WTC11 (cell line): ENCODE results near the gene CCDC69. TPM values are rescaled to one million over a fixed set of nuclear protein-coding genes. Genes with fewer than 3 reads are reported as not detected.

Experiments
- ATAC-seq: fragments of 200-7000 bp; cut with Tn5 transposase; 2 replicates; pipeline ENCODE4 v1.10.0; 2021; ENCODE audit warnings: mild to moderate bottlenecking, moderate library complexity
- CTCF ChIA-PET: fragments of 300-600 bp; sonication (Branson Sonifier 250); formaldehyde crosslinking; loops from one replicate; lab custom pipeline; 2021; ENCODE audit warnings: antibody characterized with exemption; lab: Charles Lee
- POLR2A ChIA-PET: fragments of 350-600 bp; sonication (Branson Sonifier 250); formaldehyde crosslinking; loops from one replicate; lab custom pipeline; 2021; ENCODE audit warnings: antibody characterized with exemption; lab: Charles Lee
- DNase-seq: peaks from one replicate; pipeline ENCODE4 v3.0.0; 2021; ENCODE audit warnings: low spot score
- H3K27ac Mint-ChIP-seq: 2 replicates; pipeline ENCODE4 v1.8.0; 2021; ENCODE audit warnings: mixed read lengths
- H3K27me3 Mint-ChIP-seq: 2 replicates; pipeline ENCODE4 v1.8.0; 2021; ENCODE audit warnings: low read depth, mild to moderate bottlenecking, moderate library complexity, mixed read lengths
- H3K36me3 Mint-ChIP-seq: 2 replicates; pipeline ENCODE4 v1.8.0; 2021; ENCODE audit warnings: mixed read lengths
- H3K4me1 Mint-ChIP-seq: 2 replicates; pipeline ENCODE4 v1.8.0; 2022; ENCODE audit warnings: mixed read lengths
- H3K4me3 Mint-ChIP-seq: 2 replicates; pipeline ENCODE4 v1.8.0; 2021; ENCODE audit warnings: mild to moderate bottlenecking, moderate library complexity, mixed read lengths
- H3K9me3 Mint-ChIP-seq: 2 replicates; pipeline ENCODE4 v1.8.0; 2021; ENCODE audit warnings: mixed read lengths
- NR1H2 ChIP-seq: sonication (generic); formaldehyde crosslinking; IDR thresholded peaks from 2 replicates; pipeline ENCODE4 v1.9.0; 2021; ENCODE audit warnings: mild to moderate bottlenecking, moderate library complexity, missing genetic modification reagents
- OVOL2 ChIP-seq: fragments of 250-450 bp; sonication (Bioruptor Pico); IDR thresholded peaks from 2 replicates; pipeline ENCODE4 v1.9.0; 2021; ENCODE audit warnings: mild to moderate bottlenecking, borderline replicate concordance
- PRRX2 ChIP-seq: fragments of 250-450 bp; sonication (Bioruptor Pico); IDR thresholded peaks from 2 replicates; pipeline ENCODE4 v1.8.0; 2021; ENCODE audit warnings: mild to moderate bottlenecking
- RELA ChIP-seq: sonication (generic); formaldehyde crosslinking; IDR thresholded peaks from 2 replicates; pipeline ENCODE4 v1.8.1; 2022; ENCODE audit warnings: missing genetic modification reagents, mild to moderate bottlenecking, borderline replicate concordance
- RORB ChIP-seq: fragments of 250-450 bp; sonication (Bioruptor Pico); IDR thresholded peaks from 2 replicates; pipeline ENCODE4 v1.9.0; 2021; ENCODE audit warnings: mild to moderate bottlenecking
- ZNF232 ChIP-seq: sonication (generic); formaldehyde crosslinking; IDR thresholded peaks from 2 replicates; pipeline ENCODE4 v1.8.0; 2022; ENCODE audit warnings: mild to moderate bottlenecking, missing genetic modification reagents
- ZNF396 ChIP-seq: fragments of 250-450 bp; sonication (Bioruptor Pico); IDR thresholded peaks from 2 replicates; pipeline ENCODE4 v1.8.0; 2021; ENCODE audit warnings: mild to moderate bottlenecking, moderate library complexity, borderline replicate concordance
- total RNA-seq: library from RNA; stranded (reverse); gene quantifications from 3 replicates; pipeline ENCODE4 v1.2.3, GENCODE V29; 2021
- TF ChIP-seq, protein P1 (sequence below): sonication (generic); formaldehyde crosslinking; IDR thresholded peaks from 2 replicates; pipeline ENCODE4 v1.8.1; 2022; ENCODE audit warnings: missing genetic modification reagents, borderline replicate concordance
- TF ChIP-seq, protein P2 (sequence below): fragments of 200-600 bp; IDR thresholded peaks from 2 replicates; pipeline ENCODE4 v1.8.0; 2022; ENCODE audit warnings: antibody characterized with exemption
- TF ChIP-seq, protein P3 (sequence below): sonication (generic); formaldehyde crosslinking; IDR thresholded peaks from 2 replicates; pipeline ENCODE4 v1.8.0; 2022; ENCODE audit warnings: missing genetic modification reagents
- TF ChIP-seq, protein P4 (sequence below): sonication (generic); formaldehyde crosslinking; IDR thresholded peaks from 2 replicates; pipeline ENCODE4 v1.8.0; 2023; ENCODE audit warnings: missing genetic modification reagents
- TF ChIP-seq, protein P5 (sequence below): sonication (generic); formaldehyde crosslinking; IDR thresholded peaks from 2 replicates; pipeline ENCODE4 v1.8.1; 2023; ENCODE audit warnings: mild to moderate bottlenecking, moderate library complexity, missing genetic modification reagents
- TF ChIP-seq, protein P6 (sequence below): sonication (generic); formaldehyde crosslinking; IDR thresholded peaks from 2 replicates; pipeline ENCODE4 v1.8.0; 2023; ENCODE audit warnings: mild to moderate bottlenecking, missing genetic modification reagents

The CCDC69 gene
- total RNA-seq, 1 experiment from 2014 or later, result 12.4 TPM

DNA sequence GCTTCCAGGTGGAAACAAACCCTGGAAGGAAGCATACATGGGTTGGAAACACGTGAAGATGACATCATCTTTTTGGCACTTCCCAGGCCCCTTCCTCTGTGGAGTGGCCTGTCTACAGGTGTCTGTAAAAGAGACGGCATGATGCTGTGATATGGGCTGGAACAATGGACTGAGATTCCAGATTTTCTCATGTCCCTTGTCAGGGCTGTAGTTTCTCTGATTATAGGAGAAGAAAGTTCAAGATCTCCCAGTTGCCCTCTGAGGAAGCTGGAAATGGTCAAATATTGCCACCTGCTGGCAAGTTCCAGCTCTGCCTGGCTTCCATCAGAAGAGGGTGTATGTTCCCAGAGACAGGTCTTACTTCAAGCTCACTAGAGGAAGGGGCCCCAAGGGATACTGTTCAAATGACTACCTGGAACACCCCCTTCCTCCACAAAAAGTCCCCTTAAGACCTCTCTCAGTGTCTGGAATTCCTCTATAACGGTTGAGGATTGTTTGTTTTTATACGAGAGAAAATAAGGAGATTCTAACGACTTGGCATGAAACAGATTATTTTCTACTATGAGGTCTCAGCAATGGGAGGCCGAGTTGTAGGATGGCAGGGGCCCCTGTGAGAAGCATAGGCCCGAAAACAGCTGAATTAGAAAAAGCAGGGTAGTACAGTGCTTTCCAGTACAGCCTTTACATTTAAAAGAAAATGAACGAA, 59.1 kb downstream of the CCDC69 start:
- Mint-ChIP-seq H3K27ac (no peak overlapping the region), H3K27me3 (0 out of 2 replicates have a peak, but pooled peaks cover 4% of the 10 kb centered on the region), H3K9me3 (no peaks in the 10 kb centered on the region), H3K4me1 (peaks cover 6% of the 10 kb centered on the region), H3K4me3 (no peak overlapping the region), H3K36me3 (no peaks in the 10 kb centered on the region)
- ChIA-PET CTCF (interaction anchor here (0.5 to 7.5 kb wide), 55 partner anchors 10 to 606 kb away, joined by 3 to 191 read pairs (median 4); partner anchors contain the start of genes CCDC69, GM2A, GPX3 and SLC36A1), POLR2A (interaction anchor here (1.2 kb wide), 1 partner anchor 163 kb away, joined by 4 read pairs; no protein-coding TSS in a partner anchor)
- peak; percentile 96 for ATAC-seq
- DNase-seq, result peak; percentile 81
- TF ChIP-seq, protein P1, sequence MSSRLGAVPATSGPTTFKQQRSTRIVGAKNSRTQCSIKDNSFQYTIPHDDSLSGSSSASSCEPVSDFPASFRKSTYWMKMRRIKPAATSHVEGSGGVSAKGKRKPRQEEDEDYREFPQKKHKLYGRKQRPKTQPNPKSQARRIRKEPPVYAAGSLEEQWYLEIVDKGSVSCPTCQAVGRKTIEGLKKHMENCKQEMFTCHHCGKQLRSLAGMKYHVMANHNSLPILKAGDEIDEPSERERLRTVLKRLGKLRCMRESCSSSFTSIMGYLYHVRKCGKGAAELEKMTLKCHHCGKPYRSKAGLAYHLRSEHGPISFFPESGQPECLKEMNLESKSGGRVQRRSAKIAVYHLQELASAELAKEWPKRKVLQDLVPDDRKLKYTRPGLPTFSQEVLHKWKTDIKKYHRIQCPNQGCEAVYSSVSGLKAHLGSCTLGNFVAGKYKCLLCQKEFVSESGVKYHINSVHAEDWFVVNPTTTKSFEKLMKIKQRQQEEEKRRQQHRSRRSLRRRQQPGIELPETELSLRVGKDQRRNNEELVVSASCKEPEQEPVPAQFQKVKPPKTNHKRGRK (CRISPR knock-in tag), result no peak
- TF ChIP-seq, protein P2, sequence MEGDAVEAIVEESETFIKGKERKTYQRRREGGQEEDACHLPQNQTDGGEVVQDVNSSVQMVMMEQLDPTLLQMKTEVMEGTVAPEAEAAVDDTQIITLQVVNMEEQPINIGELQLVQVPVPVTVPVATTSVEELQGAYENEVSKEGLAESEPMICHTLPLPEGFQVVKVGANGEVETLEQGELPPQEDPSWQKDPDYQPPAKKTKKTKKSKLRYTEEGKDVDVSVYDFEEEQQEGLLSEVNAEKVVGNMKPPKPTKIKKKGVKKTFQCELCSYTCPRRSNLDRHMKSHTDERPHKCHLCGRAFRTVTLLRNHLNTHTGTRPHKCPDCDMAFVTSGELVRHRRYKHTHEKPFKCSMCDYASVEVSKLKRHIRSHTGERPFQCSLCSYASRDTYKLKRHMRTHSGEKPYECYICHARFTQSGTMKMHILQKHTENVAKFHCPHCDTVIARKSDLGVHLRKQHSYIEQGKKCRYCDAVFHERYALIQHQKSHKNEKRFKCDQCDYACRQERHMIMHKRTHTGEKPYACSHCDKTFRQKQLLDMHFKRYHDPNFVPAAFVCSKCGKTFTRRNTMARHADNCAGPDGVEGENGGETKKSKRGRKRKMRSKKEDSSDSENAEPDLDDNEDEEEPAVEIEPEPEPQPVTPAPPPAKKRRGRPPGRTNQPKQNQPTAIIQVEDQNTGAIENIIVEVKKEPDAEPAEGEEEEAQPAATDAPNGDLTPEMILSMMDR, result peak; percentile 69
- TF ChIP-seq, protein P3, sequence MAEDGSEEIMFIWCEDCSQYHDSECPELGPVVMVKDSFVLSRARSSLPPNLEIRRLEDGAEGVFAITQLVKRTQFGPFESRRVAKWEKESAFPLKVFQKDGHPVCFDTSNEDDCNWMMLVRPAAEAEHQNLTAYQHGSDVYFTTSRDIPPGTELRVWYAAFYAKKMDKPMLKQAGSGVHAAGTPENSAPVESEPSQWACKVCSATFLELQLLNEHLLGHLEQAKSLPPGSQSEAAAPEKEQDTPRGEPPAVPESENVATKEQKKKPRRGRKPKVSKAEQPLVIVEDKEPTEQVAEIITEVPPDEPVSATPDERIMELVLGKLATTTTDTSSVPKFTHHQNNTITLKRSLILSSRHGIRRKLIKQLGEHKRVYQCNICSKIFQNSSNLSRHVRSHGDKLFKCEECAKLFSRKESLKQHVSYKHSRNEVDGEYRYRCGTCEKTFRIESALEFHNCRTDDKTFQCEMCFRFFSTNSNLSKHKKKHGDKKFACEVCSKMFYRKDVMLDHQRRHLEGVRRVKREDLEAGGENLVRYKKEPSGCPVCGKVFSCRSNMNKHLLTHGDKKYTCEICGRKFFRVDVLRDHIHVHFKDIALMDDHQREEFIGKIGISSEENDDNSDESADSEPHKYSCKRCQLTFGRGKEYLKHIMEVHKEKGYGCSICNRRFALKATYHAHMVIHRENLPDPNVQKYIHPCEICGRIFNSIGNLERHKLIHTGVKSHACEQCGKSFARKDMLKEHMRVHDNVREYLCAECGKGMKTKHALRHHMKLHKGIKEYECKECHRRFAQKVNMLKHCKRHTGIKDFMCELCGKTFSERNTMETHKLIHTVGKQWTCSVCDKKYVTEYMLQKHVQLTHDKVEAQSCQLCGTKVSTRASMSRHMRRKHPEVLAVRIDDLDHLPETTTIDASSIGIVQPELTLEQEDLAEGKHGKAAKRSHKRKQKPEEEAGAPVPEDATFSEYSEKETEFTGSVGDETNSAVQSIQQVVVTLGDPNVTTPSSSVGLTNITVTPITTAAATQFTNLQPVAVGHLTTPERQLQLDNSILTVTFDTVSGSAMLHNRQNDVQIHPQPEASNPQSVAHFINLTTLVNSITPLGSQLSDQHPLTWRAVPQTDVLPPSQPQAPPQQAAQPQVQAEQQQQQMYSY (CRISPR knock-in tag), result peak; percentile 48

DNA sequence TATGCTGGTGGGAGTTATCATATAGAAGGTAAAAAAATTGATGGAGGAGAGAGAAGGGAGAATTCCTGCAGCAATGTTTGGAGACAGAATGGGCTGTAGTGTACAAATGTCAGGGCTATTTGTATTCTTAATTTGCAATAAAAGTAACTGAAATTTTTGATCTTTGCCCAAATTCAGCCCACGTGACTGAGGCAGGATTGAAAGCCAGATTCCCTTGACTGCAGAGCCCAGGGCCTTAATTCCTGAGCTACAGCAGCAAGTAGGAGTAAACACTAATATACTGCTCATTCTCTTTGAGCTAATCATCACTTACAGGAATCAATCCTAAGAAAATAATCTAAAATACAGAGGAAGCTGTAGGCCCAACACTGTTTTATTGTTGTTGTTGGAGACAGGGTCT, 61.1 kb downstream of the CCDC69 start:
- CTCF ChIA-PET, result interaction anchor here (1.0 to 7.5 kb wide), 6 partner anchors 37 to 160 kb away, joined by 4 to 191 read pairs (median 7); no protein-coding TSS in a partner anchor
- no peak overlapping the region for H3K4me3 Mint-ChIP-seq

More for the DNA sequence above, 61.1 kb downstream of the CCDC69 start:
- Mint-ChIP-seq H3K27me3 (peaks cover 17% of the 10 kb centered on the region), H3K27ac (no peak overlapping the region)
- POLR2A ChIA-PET, result no interaction called here
- no peak for TF ChIP-seq NR1H2 (CRISPR knock-in tag)
- no peak for TF ChIP-seq RORB (CRISPR knock-in tag)
- TF ChIP-seq PRRX2 (CRISPR knock-in tag), result no peak
- no peak for TF ChIP-seq ZNF396
- no peak for TF ChIP-seq OVOL2
- TF ChIP-seq RELA (CRISPR knock-in tag), result no peak
- no peak for TF ChIP-seq ZNF232 (CRISPR knock-in tag)
- TF ChIP-seq, protein P4, sequence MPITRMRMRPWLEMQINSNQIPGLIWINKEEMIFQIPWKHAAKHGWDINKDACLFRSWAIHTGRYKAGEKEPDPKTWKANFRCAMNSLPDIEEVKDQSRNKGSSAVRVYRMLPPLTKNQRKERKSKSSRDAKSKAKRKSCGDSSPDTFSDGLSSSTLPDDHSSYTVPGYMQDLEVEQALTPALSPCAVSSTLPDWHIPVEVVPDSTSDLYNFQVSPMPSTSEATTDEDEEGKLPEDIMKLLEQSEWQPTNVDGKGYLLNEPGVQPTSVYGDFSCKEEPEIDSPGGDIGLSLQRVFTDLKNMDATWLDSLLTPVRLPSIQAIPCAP (CRISPR knock-in tag), result no peak
- TF ChIP-seq, protein P5, sequence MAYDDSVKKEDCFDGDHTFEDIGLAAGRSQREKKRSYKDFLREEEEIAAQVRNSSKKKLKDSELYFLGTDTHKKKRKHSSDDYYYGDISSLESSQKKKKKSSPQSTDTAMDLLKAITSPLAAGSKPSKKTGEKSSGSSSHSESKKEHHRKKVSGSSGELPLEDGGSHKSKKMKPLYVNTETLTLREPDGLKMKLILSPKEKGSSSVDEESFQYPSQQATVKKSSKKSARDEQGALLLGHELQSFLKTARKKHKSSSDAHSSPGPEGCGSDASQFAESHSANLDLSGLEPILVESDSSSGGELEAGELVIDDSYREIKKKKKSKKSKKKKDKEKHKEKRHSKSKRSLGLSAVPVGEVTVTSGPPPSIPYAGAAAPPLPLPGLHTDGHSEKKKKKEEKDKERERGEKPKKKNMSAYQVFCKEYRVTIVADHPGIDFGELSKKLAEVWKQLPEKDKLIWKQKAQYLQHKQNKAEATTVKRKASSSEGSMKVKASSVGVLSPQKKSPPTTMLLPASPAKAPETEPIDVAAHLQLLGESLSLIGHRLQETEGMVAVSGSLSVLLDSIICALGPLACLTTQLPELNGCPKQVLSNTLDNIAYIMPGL (CRISPR knock-in tag), result no peak
- TF ChIP-seq, protein P6, sequence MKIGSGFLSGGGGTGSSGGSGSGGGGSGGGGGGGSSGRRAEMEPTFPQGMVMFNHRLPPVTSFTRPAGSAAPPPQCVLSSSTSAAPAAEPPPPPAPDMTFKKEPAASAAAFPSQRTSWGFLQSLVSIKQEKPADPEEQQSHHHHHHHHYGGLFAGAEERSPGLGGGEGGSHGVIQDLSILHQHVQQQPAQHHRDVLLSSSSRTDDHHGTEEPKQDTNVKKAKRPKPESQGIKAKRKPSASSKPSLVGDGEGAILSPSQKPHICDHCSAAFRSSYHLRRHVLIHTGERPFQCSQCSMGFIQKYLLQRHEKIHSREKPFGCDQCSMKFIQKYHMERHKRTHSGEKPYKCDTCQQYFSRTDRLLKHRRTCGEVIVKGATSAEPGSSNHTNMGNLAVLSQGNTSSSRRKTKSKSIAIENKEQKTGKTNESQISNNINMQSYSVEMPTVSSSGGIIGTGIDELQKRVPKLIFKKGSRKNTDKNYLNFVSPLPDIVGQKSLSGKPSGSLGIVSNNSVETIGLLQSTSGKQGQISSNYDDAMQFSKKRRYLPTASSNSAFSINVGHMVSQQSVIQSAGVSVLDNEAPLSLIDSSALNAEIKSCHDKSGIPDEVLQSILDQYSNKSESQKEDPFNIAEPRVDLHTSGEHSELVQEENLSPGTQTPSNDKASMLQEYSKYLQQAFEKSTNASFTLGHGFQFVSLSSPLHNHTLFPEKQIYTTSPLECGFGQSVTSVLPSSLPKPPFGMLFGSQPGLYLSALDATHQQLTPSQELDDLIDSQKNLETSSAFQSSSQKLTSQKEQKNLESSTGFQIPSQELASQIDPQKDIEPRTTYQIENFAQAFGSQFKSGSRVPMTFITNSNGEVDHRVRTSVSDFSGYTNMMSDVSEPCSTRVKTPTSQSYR (CRISPR knock-in tag), result no peak
- TF ChIP-seq, all 79 proteins: peak for 0
- ATAC-seq (no peak), DNase-seq (no peak)
- H3K9me3 Mint-ChIP-seq, result no peaks in the 10 kb centered on the region
- peaks cover 15% of the 10 kb centered on the region for H3K4me1 Mint-ChIP-seq
- no peaks in the 10 kb centered on the region for H3K36me3 Mint-ChIP-seq
